Duodenal mucosa (tissue), 2 donors: ENCODE measurements around the gene AEBP1.

Experiments
- H3K27ac ChIP-seq: one replicate; pipeline ENCODE4 v1.7.0; 2013; ENCODE audit warnings: low read depth, low read length
- H3K27me3 ChIP-seq, 2 donors: one replicate each; pipeline ENCODE4 v1.7.0; 2013; ENCODE audit warnings: low read length in 2 of 2, control low read depth in 1 of 2; ENCODE audit not compliant: insufficient read depth in 2 of 2, control insufficient read depth in 1 of 2
- H3K36me3 ChIP-seq, 2 donors: one replicate each; pipeline ENCODE4 v1.7.0; 2013; ENCODE audit warnings: low read length in 2 of 2, control low read depth in 1 of 2; ENCODE audit not compliant: insufficient read depth in 2 of 2, control insufficient read depth in 1 of 2
- H3K4me1 ChIP-seq, 2 donors: one replicate each; pipeline ENCODE4 v1.7.0; 2013; ENCODE audit warnings: low read length in 2 of 2, control low read depth in 1 of 2; ENCODE audit not compliant: insufficient read depth in 2 of 2, control insufficient read depth in 1 of 2
- H3K4me3 ChIP-seq, 2 donors: one replicate each; pipeline ENCODE4 v1.7.0; 2013; ENCODE audit warnings: low read length in 2 of 2, low read depth in 1 of 2
- H3K9ac ChIP-seq, 2 donors: one replicate each; pipeline ENCODE4 v1.7.0; 2013; ENCODE audit warnings: low read length in 2 of 2, low read depth in 1 of 2
- H3K9me3 ChIP-seq, 2 donors: one replicate each; pipeline ENCODE4 v1.7.0; 2013; ENCODE audit warnings: low read length in 2 of 2, control low read depth in 1 of 2; ENCODE audit not compliant: control insufficient read depth in 1 of 2

The AEBP1 gene

GRCh38 chr7:44105832-44106231, 1.7 kb downstream of the AEBP1 start:
- Histone ChIP-seq H3K4me3 (peak overlapping the region in 1 of 2 donors; percentile 62), H3K36me3 (no peaks in the 10 kb centered on the region), H3K4me1 (peaks cover 0 to 6% of the 10 kb centered on the region in 2 donors), H3K9ac (peak overlapping the region in 1 of 2 donors; percentile 29), H3K9me3 (no peaks in the 10 kb centered on the region), H3K27me3 (peaks cover 13 to 20% of the 10 kb centered on the region in 2 donors), H3K27ac (no peak overlapping the region)

GRCh38 chr7:44106311-44107065, 2.3 kb downstream of the AEBP1 start:
- Histone ChIP-seq H3K27ac (no peak overlapping the region), H3K4me1 (peaks cover 0 to 6% of the 10 kb centered on the region in 2 donors), H3K4me3 (no peak overlapping the region), H3K9me3 (no peaks in the 10 kb centered on the region), H3K27me3 (peaks cover 13 to 20% of the 10 kb centered on the region in 2 donors), H3K36me3 (no peaks in the 10 kb centered on the region), H3K9ac (no peak overlapping the region)

DNA sequence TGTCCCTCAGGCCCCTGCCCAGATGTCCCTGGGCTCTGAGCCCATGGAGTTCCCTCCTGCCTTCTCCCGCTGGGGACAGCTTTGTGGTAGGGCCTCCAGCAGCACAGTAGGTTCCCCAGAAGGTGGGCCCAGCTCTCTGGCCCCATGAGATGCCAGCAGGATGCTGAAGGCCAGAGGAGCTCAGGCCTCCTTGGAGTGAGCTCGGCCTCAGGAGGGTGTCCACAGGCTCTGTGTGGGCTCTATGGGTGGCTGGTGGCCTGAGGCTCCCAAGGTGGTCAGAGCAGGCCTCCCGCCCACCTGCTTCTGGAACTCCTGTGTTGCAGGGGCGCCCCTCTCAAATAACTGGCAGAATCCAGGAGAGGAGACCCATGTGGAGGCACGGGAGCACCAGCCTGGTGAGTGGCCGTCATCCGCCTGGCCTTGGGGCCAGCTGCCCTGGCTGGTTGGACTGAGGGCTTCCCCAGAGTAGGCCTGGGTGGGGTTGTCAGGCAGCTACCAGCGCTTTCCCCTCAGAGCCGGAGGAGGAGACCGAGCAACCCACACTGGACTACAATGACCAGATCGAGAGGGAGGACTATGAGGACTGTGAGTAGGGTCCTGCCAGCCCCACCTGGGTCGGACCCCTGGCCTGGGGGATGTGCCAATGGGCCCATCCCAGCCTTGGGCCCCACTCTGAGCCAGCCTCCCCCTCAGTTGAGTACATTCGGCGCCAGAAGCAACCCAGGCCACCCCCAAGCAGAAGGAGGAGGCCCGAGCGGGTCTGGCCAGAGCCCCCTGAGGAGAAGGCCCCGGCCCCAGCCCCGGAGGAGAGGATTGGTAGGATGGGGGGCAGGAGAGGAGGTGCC, 3.2 kb downstream of the AEBP1 start:
- peaks cover 13 to 20% of the 10 kb centered on the region in 2 donors for H3K27me3 ChIP-seq
- H3K36me3 ChIP-seq: no peaks in the 10 kb centered on the region
- no peaks in the 10 kb centered on the region for H3K9me3 ChIP-seq
- H3K27ac ChIP-seq: no peak overlapping the region
- no peak overlapping the region for H3K9ac ChIP-seq
- peaks cover 0 to 6% of the 10 kb centered on the region in 2 donors for H3K4me1 ChIP-seq
- H3K4me3 ChIP-seq: no peak overlapping the region

GRCh38 chr7:44107961-44108767, 4.0 kb downstream of the AEBP1 start:
- peaks cover 12 to 18% of the 10 kb centered on the region in 2 donors for H3K27me3 ChIP-seq
- H3K9me3 ChIP-seq: no peaks in the 10 kb centered on the region
- H3K27ac ChIP-seq: no peak overlapping the region
- H3K4me3 ChIP-seq: no peak overlapping the region
- peaks cover 0 to 6% of the 10 kb centered on the region in 2 donors for H3K4me1 ChIP-seq
- no peak overlapping the region for H3K9ac ChIP-seq
- no peaks in the 10 kb centered on the region for H3K36me3 ChIP-seq

DNA sequence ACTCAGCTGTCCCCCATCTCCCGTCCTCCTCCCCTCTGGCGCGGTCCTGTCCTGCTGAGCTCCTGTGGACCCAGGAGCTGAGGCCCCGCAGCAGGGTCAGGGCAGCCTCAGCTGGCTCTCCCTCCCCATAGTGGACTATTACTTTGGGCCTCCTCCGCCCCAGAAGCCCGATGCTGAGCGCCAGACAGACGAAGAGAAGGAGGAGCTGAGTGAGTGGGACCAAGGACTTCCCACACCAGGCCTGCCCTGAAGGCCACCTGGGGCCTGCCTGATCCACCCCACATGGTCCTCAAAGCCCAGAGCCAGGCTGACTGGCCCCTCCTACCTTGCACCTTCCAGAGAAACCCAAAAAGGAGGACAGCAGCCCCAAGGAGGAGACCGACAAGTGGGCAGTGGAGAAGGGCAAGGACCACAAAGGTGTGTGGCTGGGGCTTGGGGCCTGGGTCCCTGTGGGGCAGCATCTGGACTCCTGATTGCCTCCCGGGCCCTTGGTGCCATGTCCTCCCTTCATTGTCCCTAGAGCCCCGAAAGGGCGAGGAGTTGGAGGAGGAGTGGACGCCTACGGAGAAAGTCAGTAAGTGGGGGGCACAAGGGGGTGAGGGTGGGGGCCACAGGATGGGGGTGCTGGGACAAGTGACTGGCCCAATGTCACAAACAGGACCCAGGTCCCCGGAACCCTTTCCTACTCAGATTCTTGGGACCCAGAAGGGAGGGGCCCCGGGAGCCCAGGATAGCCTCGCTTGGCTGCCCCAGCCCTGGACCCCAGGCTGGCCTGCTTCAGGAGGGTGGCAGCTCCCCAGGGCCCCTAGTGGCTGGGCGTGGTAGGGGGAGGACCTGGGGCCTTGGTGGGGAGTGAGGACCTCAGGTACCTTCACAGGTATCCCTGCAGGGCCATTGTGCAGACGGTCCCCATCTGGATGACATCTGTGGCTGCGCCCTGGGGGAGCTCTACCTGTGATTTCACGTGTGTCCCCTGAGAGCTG, 4.9 kb downstream of the AEBP1 start:
- H3K27ac ChIP-seq: no peak overlapping the region
- H3K4me1 ChIP-seq: peaks cover 0 to 6% of the 10 kb centered on the region in 2 donors
- peaks cover 0 to 3% of the 10 kb centered on the region in 2 donors for H3K36me3 ChIP-seq
- no peaks in the 10 kb centered on the region for H3K9me3 ChIP-seq
- H3K4me3 ChIP-seq: no peak overlapping the region
- no peak overlapping the region for H3K9ac ChIP-seq
- H3K27me3 ChIP-seq: peaks cover 5 to 11% of the 10 kb centered on the region in 2 donors

DNA sequence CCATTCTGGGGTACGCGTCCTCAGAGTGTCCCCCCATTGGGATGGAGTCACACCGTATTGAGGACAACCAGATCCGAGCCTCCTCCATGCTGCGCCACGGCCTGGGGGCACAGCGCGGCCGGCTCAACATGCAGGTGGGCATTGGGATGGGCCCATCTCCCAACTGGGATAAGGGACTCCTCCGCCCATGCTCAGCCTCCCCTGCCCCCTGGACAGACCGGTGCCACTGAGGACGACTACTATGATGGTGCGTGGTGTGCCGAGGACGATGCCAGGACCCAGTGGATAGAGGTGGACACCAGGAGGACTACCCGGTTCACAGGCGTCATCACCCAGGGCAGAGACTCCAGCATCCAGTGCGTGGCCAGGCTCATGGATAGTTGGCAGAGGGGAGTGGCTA, 5.8 kb downstream of the AEBP1 start:
- no peak overlapping the region for H3K27ac ChIP-seq
- peaks cover 0 to 6% of the 10 kb centered on the region in 2 donors for H3K4me1 ChIP-seq
- no peak overlapping the region for H3K9ac ChIP-seq
- H3K9me3 ChIP-seq: no peaks in the 10 kb centered on the region
- no peak overlapping the region for H3K4me3 ChIP-seq
- H3K36me3 ChIP-seq: peaks cover 4 to 7% of the 10 kb centered on the region in 2 donors
- H3K27me3 ChIP-seq: peaks cover 3 to 6% of the 10 kb centered on the region in 2 donors

DNA sequence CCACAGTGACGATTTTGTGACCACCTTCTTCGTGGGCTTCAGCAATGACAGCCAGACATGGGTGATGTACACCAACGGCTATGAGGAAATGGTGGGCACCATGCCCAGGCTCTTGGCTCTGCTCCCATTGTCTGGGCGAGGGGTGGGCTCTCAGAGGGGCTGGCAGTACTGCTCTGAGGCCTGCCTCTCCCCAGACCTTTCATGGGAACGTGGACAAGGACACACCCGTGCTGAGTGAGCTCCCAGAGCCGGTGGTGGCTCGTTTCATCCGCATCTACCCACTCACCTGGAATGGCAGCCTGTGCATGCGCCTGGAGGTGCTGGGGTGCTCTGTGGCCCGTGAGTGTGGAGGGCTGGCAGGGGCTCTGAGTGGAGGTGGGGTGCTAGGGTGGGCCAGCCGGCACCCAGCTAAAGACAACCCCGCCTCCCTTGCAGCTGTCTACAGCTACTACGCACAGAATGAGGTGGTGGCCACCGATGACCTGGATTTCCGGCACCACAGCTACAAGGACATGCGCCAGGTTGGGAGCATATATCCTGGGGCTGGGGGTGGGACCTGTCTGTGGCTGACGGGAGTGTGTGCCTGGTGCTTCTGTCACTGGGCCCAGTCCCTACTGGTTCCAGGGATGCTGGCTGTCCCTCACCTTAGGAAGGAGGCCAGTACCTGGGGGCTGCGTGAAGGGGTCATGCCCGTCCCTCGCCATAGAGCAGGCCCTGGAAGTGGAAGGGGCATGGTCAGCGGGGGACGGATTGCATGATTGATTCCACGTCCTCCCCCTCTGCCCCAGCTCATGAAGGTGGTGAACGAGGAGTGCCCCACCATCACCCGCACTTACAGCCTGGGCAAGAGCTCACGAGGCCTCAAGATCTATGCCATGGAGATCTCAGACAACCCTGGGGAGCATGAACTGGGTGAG, 6.8 kb downstream of the AEBP1 start:
- Histone ChIP-seq H3K27ac (no peak overlapping the region), H3K4me3 (no peak overlapping the region), H3K36me3 (peaks cover 8 to 15% of the 10 kb centered on the region in 2 donors), H3K4me1 (no peaks in the 10 kb centered on the region), H3K9ac (no peak overlapping the region), H3K27me3 (no peaks in the 10 kb centered on the region), H3K9me3 (no peaks in the 10 kb centered on the region)

DNA sequence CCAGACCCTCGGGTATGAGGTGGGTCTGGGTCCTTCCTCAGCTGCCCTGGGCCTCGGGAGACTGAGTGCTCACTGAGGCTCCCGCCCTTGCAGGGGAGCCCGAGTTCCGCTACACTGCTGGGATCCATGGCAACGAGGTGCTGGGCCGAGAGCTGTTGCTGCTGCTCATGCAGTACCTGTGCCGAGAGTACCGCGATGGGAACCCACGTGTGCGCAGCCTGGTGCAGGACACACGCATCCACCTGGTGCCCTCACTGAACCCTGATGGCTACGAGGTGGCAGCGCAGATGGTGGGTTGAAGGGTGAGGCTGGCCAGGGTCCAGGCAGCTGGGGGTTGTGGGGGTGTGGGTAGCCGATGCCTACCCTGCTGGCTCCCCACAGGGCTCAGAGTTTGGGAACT, 7.6 kb downstream of the AEBP1 start:
- peaks cover 8 to 19% of the 10 kb centered on the region in 2 donors for H3K36me3 ChIP-seq
- no peaks in the 10 kb centered on the region for H3K27me3 ChIP-seq
- no peak overlapping the region for H3K27ac ChIP-seq
- no peaks in the 10 kb centered on the region for H3K4me1 ChIP-seq
- H3K9ac ChIP-seq: no peak overlapping the region
- H3K9me3 ChIP-seq: no peaks in the 10 kb centered on the region
- H3K4me3 ChIP-seq: no peak overlapping the region
